Globus pallidus (tissue), 1 donor: Measurements from ENCODE around the gene MEGF9.
"Not testable (repeated sequence)": the region's sequence is repeated elsewhere in the genome, so short reads cannot be mapped to it uniquely, and the experiment has no call there.

Experiments
- DNase-seq: peaks from one replicate; pipeline ENCODE4 v3.0.0-alpha.2; 2015; ENCODE audit warnings: low spot score

Gene MEGF9

GRCh38 chr9:120571443-120572257 lies 142.6 kb downstream of the MEGF9 start:
- DNase-seq: peak; percentile 85

GRCh38 chr9:120570296-120570695 lies 144.0 kb downstream of the MEGF9 start:
- DNase-seq: no peak

GRCh38 chr9:120569556-120569955 lies 144.7 kb downstream of the MEGF9 start:
- no peak for DNase-seq

- DNase-seq: no peak
Observed at GRCh38 chr9:120568816-120569215, 145.5 kb downstream of the MEGF9 start.

GRCh38 chr9:120567874-120568273 lies 146.4 kb downstream of the MEGF9 start:
- no peak for DNase-seq

GRCh38 chr9:120567081-120567480 lies 147.2 kb downstream of the MEGF9 start:
- DNase-seq: no peak

GRCh38 chr9:120564589-120564988 lies 149.7 kb downstream of the MEGF9 start:
- DNase-seq: no peak

- DNase-seq: no peak
Observed at GRCh38 chr9:120562861-120563443, 151.3 kb downstream of the MEGF9 start.

- DNase-seq: no peak
Observed at GRCh38 chr9:120561709-120562108, 152.6 kb downstream of the MEGF9 start.

- DNase-seq: no peak
Observed at GRCh38 chr9:120559546-120559945, 154.7 kb downstream of the MEGF9 start.

GRCh38 chr9:120558454-120558853 lies 155.8 kb downstream of the MEGF9 start:
- no peak for DNase-seq

- no peak for DNase-seq
Observed at GRCh38 chr9:120557205-120557604, 157.1 kb downstream of the MEGF9 start.

- DNase-seq: no peak
Observed at GRCh38 chr9:120556775-120557174, 157.5 kb downstream of the MEGF9 start.

- no peak for DNase-seq
Observed at GRCh38 chr9:120555839-120556238, 158.4 kb downstream of the MEGF9 start.

- not testable (repeated sequence) for DNase-seq
Observed at GRCh38 chr9:120552210-120552704, 162.0 kb downstream of the MEGF9 start.
